DMS153 (cell line): ENCODE data around the gene SLCO4A1.

ENCODE experiments used
- DNase-seq: peaks from one replicate; lab custom pipeline; 2025; lab: John Stamatoyannopoulos, UW

Gene SLCO4A1

DNA sequence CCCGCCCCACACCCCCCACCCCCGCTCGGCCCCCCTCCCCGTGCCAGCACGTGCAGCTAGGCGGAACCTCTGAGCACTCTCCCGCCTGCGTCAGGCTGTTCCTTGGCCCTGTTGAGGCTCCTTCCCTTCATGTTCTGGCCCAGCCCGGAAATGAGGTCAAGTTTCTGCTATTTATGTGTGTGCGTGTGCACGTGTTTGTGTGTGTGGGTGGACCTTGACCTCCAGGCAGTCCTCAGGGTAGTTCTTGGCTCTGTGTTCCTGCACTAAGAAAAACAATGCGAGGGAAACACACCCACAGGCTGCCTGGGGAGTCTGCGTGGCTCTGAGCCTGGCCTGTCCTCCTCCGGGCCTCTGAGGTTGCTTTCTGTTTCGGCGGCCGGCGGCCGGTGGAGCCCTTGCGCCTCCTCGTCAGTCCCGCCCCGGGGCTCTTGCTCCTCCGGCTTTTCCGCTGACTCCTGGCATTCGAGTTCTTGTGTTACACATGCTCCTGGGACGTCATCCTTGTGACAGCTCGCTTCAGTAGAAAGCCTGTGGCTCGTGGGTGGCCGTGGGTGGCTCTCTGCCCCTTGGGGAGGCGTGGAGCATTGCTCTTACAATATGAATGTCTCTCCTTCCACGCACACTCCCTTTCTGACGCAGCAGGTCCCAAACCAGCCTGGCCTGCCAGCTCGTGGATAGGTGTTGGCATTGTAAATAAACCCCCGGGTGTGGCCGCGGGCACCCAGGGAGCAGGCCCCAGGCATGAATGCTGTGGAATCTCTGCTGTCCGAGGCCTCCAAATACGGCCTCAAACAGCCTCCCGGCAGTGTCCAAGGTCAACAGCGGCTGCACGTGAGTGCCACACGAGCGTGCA, 10.0 kb downstream of the SLCO4A1 start:
- peak; percentile 62 for DNase-seq

DNA sequence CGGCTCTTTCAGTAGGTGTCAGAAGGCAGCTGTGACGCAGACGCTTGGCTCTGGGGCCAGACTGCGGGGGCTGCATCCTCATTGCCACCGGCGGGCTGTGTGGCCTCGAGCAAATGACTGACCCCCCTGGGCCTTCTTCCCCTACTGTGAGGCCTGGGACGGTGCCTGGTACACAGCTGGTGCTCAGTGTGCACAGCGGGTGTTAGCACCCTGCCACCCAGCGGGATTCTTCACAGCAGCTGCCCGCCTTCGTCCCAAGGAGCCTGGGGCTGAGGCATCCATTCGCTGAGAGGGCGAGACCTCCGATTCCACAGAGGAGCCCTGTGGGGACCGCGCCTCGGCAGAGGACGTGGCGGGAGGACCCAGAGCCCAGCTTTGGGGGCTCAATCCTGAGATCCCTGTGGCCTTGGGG, 10.6 kb downstream of the SLCO4A1 start:
- DNase-seq, result no peak

GRCh38 chr20:62653373-62653772, 11.1 kb downstream of the SLCO4A1 start:
- no peak for DNase-seq

DNA sequence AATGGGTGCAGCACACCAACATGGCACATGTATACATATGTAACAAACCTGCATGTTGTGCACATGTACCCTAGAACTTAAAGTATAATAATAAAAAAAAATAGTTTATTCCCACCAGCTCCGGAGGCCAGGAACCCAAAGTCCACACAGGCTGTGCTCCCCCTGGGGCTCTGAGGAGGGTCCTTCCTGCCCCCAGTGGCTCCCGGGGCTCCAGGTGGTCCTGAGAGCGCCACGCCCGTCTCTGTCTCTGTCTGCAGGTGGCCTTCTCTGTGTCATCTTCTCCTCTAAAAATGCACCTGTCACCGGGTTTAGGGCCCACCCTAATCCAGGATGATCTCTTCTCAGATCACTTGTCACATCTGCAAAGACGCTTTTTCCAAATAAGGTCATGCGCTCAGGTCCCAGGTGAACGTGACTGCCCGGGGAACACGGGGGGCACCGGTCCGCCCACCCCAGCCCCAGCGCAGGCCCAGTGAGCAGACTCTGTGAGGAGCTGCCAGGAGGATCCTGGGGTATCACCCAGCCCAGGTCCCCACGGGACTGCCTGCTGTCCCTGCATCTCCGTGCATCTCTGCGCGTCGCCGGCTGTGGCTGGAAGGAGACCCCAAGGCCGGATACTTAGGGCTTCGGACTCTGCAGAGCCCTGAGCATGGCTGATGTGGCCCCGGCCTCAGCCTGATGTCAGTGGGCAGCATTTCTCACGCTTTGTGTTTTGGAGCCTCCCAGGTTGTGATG, 11.8 kb downstream of the SLCO4A1 start:
- DNase-seq, result no peak

- DNase-seq, result no peak
Observed at GRCh38 chr20:62655282-62656196, 13.2 kb downstream of the SLCO4A1 start.

DNA sequence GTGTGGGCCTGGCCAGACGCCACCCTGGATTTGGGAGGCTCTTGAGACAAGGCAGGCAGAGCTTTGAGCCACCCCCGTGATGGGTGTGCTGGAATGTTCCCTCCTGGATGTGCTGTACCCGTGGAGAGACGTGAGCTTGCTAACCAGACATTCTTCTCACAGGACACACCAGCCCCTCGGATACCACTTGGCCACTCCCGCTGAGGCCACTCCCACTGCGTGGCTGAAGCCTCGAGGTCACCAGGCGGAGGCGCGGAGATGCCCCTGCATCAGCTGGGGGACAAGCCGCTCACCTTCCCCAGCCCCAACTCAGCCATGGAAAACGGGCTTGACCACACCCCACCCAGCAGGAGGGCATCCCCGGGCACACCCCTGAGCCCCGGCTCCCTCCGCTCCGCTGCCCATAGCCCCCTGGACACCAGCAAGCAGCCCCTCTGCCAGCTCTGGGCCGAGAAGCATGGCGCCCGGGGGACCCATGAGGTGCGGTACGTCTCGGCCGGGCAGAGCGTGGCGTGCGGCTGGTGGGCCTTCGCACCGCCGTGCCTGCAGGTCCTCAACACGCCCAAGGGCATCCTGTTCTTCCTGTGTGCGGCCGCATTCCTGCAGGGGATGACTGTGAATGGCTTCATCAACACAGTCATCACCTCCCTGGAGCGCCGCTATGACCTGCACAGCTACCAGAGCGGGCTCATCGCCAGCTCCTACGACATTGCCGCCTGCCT, 14.1 kb downstream of the SLCO4A1 start:
- DNase-seq, result no peak

GRCh38 chr20:62656919-62657588, 14.8 kb downstream of the SLCO4A1 start:
- DNase-seq, result no peak

GRCh38 chr20:62657589-62657942, 15.3 kb downstream of the SLCO4A1 start:
- no peak for DNase-seq

DNA sequence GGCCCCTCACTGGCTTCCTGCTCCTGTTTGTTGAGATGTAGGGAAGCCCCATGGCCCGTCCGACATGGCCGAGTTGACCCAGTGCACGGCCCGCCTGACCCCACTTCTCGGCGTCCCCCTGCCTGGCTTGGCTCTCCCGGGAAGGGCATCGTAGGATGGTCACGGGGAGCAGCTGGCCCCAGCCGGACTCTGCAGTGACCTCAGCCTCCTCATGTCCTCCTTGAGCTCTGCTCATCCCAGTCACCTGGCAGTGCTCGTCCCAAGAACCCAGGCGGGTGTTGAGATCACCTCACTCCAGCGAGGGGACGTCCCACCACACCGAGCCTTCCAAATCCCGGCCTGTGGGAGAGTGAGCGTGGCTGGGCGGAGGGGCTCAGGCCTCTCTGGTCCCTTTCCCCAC, 15.7 kb downstream of the SLCO4A1 start:
- DNase-seq, result no peak

- no peak for DNase-seq
Observed at GRCh38 chr20:62658593-62659178, 16.4 kb downstream of the SLCO4A1 start.

DNA sequence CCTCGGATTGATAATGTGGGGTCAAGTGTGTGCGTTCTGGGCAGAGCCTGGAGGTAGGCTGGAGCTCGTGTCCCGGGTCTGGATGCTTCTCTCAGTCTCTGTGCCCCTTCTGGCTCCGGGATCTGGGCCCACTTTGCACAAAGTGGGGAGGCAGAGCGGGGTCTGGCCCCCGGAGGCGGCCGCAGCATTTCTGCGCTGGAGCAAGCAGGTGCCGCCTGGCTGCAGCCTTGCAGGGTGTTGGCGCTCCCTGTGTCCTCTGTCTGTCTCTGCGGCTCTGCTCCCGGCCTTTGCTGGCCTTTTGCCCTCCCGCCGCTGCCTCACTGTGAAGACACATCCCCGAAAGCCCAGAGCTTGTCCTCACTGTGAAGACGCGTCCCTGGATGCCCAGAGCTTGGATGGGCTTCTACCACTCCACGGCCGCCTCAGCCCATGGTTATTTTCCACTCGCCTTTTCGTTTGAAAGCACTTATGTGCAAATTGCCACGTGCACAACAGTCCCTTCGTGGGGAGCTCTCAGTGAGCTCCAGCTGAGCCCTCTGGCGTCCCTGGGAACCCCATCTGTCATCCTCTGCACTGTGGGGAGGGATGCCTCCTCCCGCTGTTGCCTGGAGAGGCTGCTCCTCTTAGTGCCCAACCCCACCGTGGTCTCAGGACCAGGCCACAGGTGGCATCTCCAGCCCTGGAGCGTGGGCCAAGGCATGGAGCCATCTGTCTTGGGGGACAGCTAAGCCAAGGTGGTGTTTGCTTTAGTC, 17.4 kb downstream of the SLCO4A1 start:
- no peak for DNase-seq

DNA sequence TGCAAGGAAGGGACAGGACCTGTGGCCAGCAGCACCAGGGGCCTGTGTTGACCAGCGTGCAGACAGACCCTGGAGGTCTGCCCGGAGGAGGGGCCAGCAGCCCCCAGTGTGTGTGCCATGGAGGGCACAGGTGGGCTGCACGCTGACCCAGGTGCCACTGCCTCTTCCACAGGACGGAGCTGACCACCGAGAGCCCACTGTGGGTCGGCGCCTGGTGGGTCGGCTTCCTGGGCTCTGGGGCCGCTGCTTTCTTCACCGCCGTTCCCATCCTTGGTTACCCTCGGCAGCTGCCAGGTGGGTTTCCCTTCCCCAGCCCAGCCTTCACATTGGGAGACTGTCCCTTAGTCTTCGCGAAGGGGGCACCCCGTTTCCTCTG, 17.9 kb downstream of the SLCO4A1 start:
- DNase-seq, result no peak

- no peak for DNase-seq
Observed at GRCh38 chr20:62660768-62661167, 18.5 kb downstream of the SLCO4A1 start.

- no peak for DNase-seq
Observed at GRCh38 chr20:62661647-62662046, 19.3 kb downstream of the SLCO4A1 start.

- no peak for DNase-seq
Observed at GRCh38 chr20:62662422-62662821, 20.1 kb downstream of the SLCO4A1 start.

DNA sequence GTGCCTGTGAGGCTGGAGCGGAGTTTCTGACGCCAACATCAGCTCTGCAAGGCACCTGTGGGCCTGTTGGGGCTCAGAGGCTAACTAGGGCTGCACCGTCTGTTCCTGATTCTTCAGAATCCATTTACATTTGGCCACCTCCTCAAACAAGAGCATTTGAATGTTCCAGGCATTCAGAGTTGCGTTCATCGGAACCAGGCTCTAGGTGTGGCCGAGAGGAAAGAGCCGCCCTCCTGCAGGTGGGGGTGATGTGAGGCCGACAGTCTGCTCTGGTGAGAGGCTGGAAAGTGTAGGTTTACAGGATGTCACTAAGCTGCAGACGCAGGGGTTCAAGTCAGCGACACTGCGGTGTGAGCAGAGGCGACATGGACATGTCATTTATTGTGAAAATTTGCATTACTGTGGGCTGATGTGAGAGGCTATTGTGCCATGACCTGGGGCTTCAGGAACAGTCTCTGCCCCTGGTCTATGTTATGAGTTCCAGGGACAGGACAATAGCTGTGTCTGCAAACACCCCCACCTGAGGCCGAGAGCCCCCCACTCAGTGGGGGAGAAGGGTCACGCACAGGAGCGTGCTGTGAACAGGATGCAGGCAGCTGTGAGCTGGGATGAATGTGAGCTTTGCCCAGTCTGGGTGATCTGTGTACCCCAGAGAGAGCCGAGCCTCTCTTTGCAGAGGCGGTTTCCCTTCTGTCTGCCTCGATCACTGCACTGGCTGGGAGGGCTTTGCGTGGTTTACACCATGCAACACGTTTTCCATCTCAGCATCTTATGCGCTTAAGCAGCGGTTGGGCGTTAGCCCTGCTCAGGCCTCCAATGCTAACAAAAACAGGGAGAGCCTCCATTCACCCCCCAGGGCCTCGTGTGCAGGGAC, 21.1 kb downstream of the SLCO4A1 start:
- DNase-seq, result no peak

DNA sequence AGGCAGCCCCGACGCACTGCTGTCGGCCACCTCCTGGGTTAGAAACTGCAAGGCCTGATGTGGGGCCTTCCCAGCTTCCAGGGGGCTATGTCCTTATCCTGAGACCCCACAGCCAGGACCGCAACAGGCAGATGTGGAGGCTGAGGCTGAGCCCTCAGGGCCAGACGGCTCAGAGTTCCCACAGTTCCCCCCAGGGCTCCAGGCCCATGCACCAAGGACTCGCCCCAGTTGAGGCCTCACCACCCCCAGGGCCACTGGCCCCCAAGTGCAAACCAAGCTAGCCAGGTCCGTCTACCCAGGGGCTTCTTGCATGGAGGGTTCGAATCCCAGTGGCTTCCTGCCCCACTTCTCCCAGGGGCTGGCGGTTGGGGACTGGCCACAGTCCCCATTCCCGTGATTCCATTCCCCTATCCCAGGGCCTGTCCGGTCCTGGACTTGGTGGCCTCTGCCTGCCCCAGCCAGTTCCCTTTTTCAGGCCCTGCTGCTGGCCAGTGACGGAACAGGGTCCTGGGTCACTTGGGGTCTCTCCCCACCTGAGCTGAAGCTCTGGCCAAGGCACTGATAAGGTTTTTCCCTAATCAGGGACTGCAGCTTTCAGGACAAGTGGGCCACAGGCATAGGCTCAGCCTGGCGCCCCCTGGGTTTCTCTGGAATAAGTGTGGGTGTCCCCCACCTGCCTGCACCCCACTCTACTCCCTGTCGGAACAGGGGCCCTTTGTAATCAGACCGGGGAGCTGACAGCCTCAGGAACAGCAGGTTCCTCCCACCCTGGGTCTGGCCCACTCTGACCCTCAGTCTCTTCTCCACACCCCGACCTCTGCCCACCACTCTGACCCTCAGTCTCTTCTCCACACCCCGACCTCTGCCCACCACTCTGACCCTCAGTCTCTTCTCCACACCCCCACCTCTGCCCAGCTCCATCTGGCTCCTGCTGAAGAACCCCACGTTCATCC, 22.0 kb downstream of the SLCO4A1 start:
- no peak for DNase-seq
